ENCODE data around the gene CFP. TPM values are rescaled to one million over a fixed set of nuclear protein-coding genes. Genes with fewer than 3 reads are reported as not detected.

The CFP gene
- total and polyA plus RNA-seq, 8 donors = 0.31 to 4.1 (median 1.6) TPM

GRCh38 chrX:47621851-47622250, 7.9 kb downstream of the CFP start:
- FAIRE-seq = no peak

GRCh38 chrX:47620303-47620685, 9.4 kb downstream of the CFP start:
- WGBS, 2 donors = 49 to 63% methylated on average over 9 of the region's 9 CpGs
- DNase-seq (no peak), ATAC-seq (no peak), FAIRE-seq (no peak)
- no peaks in the 10 kb centered on the region for H3K4me1 ChIP-seq
- intact Hi-C loops (cut with DNase I) = no loop called here
- no peak overlapping the region for H3K4me3 ChIP-seq
- no peak overlapping the region for H3K27ac ChIP-seq
- H3K9me3 ChIP-seq = no peaks in the 10 kb centered on the region
- TF ChIP-seq CTCF (IDR thresholded peaks at IDR 0.05) = no peak
- no peaks in the 10 kb centered on the region for H3K27me3 ChIP-seq
- no peaks in the 10 kb centered on the region for H3K36me3 ChIP-seq

More at GRCh38 chrX:47621851-47622250, 7.9 kb downstream of the CFP start:
- Histone ChIP-seq H3K9me3 (no peaks in the 10 kb centered on the region), H3K27me3 (no peaks in the 10 kb centered on the region), H3K4me3 (no peak overlapping the region), H3K27ac (no peak overlapping the region), H3K4me1 (no peaks in the 10 kb centered on the region), H3K36me3 (no peaks in the 10 kb centered on the region)
- intact Hi-C loops (cut with DNase I) = no loop called here
- ATAC-seq = no peak
- no peak for DNase-seq
- 73 to 79% methylated on average over 6 of the region's 6 CpGs for WGBS, 2 donors
- no peak for TF ChIP-seq CTCF (IDR thresholded peaks at IDR 0.05)

GRCh38 chrX:47619486-47620302, 10.0 kb downstream of the CFP start, which contains the start of gene SYN1:
SYN1 (minus strand) TSS chrX:47619857; CDS start chrX:47619728, 129 bp downstream.
- no peaks in the 10 kb centered on the region for H3K36me3 ChIP-seq

GRCh38 chrX:47618923-47619485, 10.7 kb downstream of the CFP start:
- FAIRE-seq (no peak), DNase-seq (no peak), ATAC-seq (no peak)
- Histone ChIP-seq H3K4me3 (peak overlapping the region in 2 of 4 donors; percentile 29 to 43), H3K36me3 (no peaks in the 10 kb centered on the region), H3K27me3 (no peaks in the 10 kb centered on the region), H3K9me3 (no peaks in the 10 kb centered on the region), H3K27ac (no peak overlapping the region), H3K4me1 (no peaks in the 10 kb centered on the region)
- intact Hi-C loops (cut with DNase I) = no loop called here
- 32 to 49% methylated on average over 32 of the region's 32 CpGs for WGBS, 2 donors
- TF ChIP-seq CTCF (IDR thresholded peaks at IDR 0.05) = no peak

More at GRCh38 chrX:47619486-47620302, 10.0 kb downstream of the CFP start, which contains the start of gene SYN1:
- no peaks in the 10 kb centered on the region for H3K27me3 ChIP-seq
- ATAC-seq = peak; percentile 95 to 97 (median 96)
- no peaks in the 10 kb centered on the region for H3K9me3 ChIP-seq
- FAIRE-seq = no peak
- peak; percentile 75 to 92 (median 85) for DNase-seq
- WGBS, 2 donors = 2 to 39% methylated on average over 71 to 88 of the region's 88 CpGs
- TF ChIP-seq CTCF (IDR thresholded peaks at IDR 0.05) = no peak
- intact Hi-C loops (cut with DNase I) = no loop called here
- H3K4me3 ChIP-seq = peak within 1 kb of the TSS in 2 of 4 donors; percentile 29 to 43
- H3K27ac ChIP-seq = no peak within 1 kb of the TSS
- H3K4me1 ChIP-seq = no peaks in the 10 kb centered on the region

- intact Hi-C loops (cut with DNase I) = no loop called here
- no peak overlapping the region for H3K27ac ChIP-seq
- no peak for DNase-seq
- H3K27me3 ChIP-seq = no peaks in the 10 kb centered on the region
- ATAC-seq = no peak
- WGBS, 2 donors = 78 to 87% methylated on average over 5 of the region's 5 CpGs
- FAIRE-seq = no peak
- no peak overlapping the region for H3K4me3 ChIP-seq
- no peaks in the 10 kb centered on the region for H3K4me1 ChIP-seq
- H3K9me3 ChIP-seq = no peaks in the 10 kb centered on the region
- no peaks in the 10 kb centered on the region for H3K36me3 ChIP-seq
- TF ChIP-seq CTCF (IDR thresholded peaks at IDR 0.05) = no peak
These were observed 15.1 kb downstream of the CFP start for GRCh38 chrX:47614618-47615017.

All from pancreas (tissue), 10 donors.